PC-3 (cell line): ENCODE data around the gene CACNA1I. TPM values are rescaled to one million over a fixed set of nuclear protein-coding genes. Genes with fewer than 3 reads are reported as not detected.

Experiments
- ATAC-seq: fragments of 200-7000 bp; cut with Tn5 transposase; 2 replicates; pipeline ENCODE4 v1.9.1; 2020; ENCODE audit warnings: mild to moderate bottlenecking, moderate library complexity
- BruUV-seq: library from RNA; stranded (reverse); fragments of 400-500 nt; replicated peaks from 2 replicates; lab custom pipeline; 2021; lab: Mats Ljungman, UMichigan
- CTCF ChIA-PET: fragments of 300-600 bp; sonication (Branson Sonifier 250); formaldehyde crosslinking; loops from one replicate; lab custom pipeline; 2022; ENCODE audit warnings: antibody characterized with exemption; lab: Charles Lee
- POLR2A ChIA-PET: fragments of 300-600 bp; sonication (Branson Sonifier 250); formaldehyde crosslinking; loops from one replicate; lab custom pipeline; 2022; ENCODE audit warnings: antibody characterized with exemption; ENCODE audit not compliant: unreplicated experiment; lab: Charles Lee
- DNase-seq: peaks from one replicate; pipeline ENCODE4 v3.0.0-alpha.2; 2015
- H2AFZ ChIP-seq: fragments of 300-600 bp; sonication (generic); 2 replicates; pipeline ENCODE4 v1.6.0; 2016; ENCODE audit warnings: antibody characterized with exemption, low read length
- H3F3A ChIP-seq: fragments of 300-600 bp; sonication (generic); one replicate; pipeline ENCODE4 v1.6.0; 2017; ENCODE audit warnings: antibody characterized with exemption, low read length, control low read depth, mild to moderate bottlenecking; ENCODE audit not compliant: unreplicated experiment
- H3K27ac ChIP-seq: fragments of 300-600 bp; sonication (generic); 2 replicates; pipeline ENCODE4 v1.5.1; 2016; ENCODE audit warnings: mild to moderate bottlenecking, low read length
- H3K27me3 ChIP-seq: fragments of 300-600 bp; sonication (generic); 2 replicates; pipeline ENCODE4 v1.6.1; 2016; ENCODE audit warnings: low read length, mixed read lengths
- H3K36me3 ChIP-seq: fragments of 300-600 bp; sonication (generic); 2 replicates; pipeline ENCODE4 v1.6.1; 2016; ENCODE audit warnings: low read depth, mixed run types, low read length, mixed read lengths
- H3K4me1 ChIP-seq: fragments of 300-600 bp; sonication (generic); 2 replicates; pipeline ENCODE4 v1.5.1; 2016; ENCODE audit warnings: low read length; ENCODE audit not compliant: insufficient read depth
- H3K4me2 ChIP-seq: fragments of 300-600 bp; sonication (generic); 2 replicates; pipeline ENCODE4 v1.6.0; 2016; ENCODE audit warnings: low read length
- H3K4me3 ChIP-seq: fragments of 300-600 bp; sonication (generic); 2 replicates; pipeline ENCODE4 v1.5.1; 2016; ENCODE audit warnings: mild to moderate bottlenecking, low read length, mixed read lengths
- H3K79me2 ChIP-seq: fragments of 300-600 bp; sonication (generic); 2 replicates; pipeline ENCODE4 v1.6.1; 2017; ENCODE audit warnings: low read length, mixed read lengths
- H3K9ac ChIP-seq: fragments of 300-600 bp; sonication (generic); 2 replicates; pipeline ENCODE4 v1.6.0; 2016; ENCODE audit warnings: mild to moderate bottlenecking, low read length
- H3K9me2 ChIP-seq: fragments of 300-600 bp; sonication (generic); replicated peaks from 2 replicates; pipeline ENCODE4 v1.6.1; 2016; ENCODE audit warnings: mixed run types, low read length, mixed read lengths
- H3K9me3 ChIP-seq: fragments of 300-600 bp; sonication (generic); 2 replicates; pipeline ENCODE4 v1.6.1; 2016; ENCODE audit warnings: low read length, mixed read lengths
- H4K20me1 ChIP-seq: fragments of 300-600 bp; sonication (generic); 2 replicates; pipeline ENCODE4 v1.6.1; 2016; ENCODE audit warnings: low read length, mixed read lengths
- EZH2 ChIP-seq: fragments of 300-600 bp; sonication (generic); IDR thresholded peaks from one replicate; pipeline ENCODE4 v1.6.1; 2017; ENCODE audit warnings: antibody characterized with exemption, mild to moderate bottlenecking, low read length; ENCODE audit not compliant: unreplicated experiment
- EZH2phosphoT487 ChIP-seq: fragments of 300-600 bp; sonication (generic); IDR thresholded peaks from 2 replicates; pipeline ENCODE4 v1.6.1; 2018; ENCODE audit warnings: mild to moderate bottlenecking, antibody characterized with exemption, low read length, borderline replicate concordance
- intact Hi-C: fragments of 100-400 bp; cut with micrococcal nuclease; formaldehyde crosslinking; loops from 2 replicates; pipeline ENCODE4 v1.9.0; 2023
- total RNA-seq: library from RNA; depleted of rRNA; stranded (reverse); fragments of >200 nt; gene quantifications from 2 replicates; pipeline ENCODE4 v1.2.3, GENCODE V29; 2014
- TF ChIP-seq, protein P1 (sequence below): fragments of 300-600 bp; sonication (generic); conservative IDR thresholded peaks from 2 replicates; pipeline ENCODE4 v1.5.1; 2017; ENCODE audit warnings: antibody characterized with exemption, low read depth, mild to moderate bottlenecking, low read length

The CACNA1I gene
- total RNA-seq, 1 experiment from 2014 or later, result not detected

DNA sequence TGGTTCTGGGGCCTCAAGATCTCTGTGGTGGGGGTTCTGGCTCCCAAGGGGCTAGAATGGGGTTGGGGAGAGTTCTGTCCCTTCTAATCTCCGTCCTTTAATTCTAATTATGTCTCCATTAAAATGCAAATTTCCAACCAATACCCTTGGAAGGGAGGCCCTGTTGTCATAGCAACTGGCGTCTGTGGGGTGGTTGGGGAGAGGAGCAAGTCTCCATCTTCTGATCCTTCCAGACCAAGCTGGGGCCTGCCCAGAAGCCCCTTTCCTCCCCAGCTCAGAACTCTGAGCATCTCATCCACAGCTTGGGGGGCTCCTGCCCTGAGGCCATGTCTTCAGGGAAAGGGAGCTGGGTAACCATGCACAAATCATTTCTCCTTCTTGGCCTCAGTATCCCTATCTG, 32.6 kb upstream of the CACNA1I start:
- Histone ChIP-seq H3K79me2 (no peaks in the 10 kb centered on the region), H3K4me1 (0 out of 2 replicates have a peak, but pooled peaks cover 4% of the 10 kb centered on the region), H3K9me2 (no peaks in the 10 kb centered on the region), H3K27ac (no peak overlapping the region), H3K27me3 (no peaks in the 10 kb centered on the region), H3K9ac (no peak overlapping the region), H3K9me3 (no peaks in the 10 kb centered on the region), H3K4me3 (no peak overlapping the region), H4K20me1 (no peaks in the 10 kb centered on the region), H3F3A (no peaks in the 10 kb centered on the region), H3K4me2 (no peak overlapping the region), H3K36me3 (no peaks in the 10 kb centered on the region), H2AFZ (no peak overlapping the region)
- DNase-seq (no peak), ATAC-seq (no peak)
- intact Hi-C loops, result no loop called here
- TF ChIP-seq EZH2phosphoT487, result no peak
- TF ChIP-seq EZH2, result no peak
- TF ChIP-seq, protein P1, sequence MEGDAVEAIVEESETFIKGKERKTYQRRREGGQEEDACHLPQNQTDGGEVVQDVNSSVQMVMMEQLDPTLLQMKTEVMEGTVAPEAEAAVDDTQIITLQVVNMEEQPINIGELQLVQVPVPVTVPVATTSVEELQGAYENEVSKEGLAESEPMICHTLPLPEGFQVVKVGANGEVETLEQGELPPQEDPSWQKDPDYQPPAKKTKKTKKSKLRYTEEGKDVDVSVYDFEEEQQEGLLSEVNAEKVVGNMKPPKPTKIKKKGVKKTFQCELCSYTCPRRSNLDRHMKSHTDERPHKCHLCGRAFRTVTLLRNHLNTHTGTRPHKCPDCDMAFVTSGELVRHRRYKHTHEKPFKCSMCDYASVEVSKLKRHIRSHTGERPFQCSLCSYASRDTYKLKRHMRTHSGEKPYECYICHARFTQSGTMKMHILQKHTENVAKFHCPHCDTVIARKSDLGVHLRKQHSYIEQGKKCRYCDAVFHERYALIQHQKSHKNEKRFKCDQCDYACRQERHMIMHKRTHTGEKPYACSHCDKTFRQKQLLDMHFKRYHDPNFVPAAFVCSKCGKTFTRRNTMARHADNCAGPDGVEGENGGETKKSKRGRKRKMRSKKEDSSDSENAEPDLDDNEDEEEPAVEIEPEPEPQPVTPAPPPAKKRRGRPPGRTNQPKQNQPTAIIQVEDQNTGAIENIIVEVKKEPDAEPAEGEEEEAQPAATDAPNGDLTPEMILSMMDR, result no peak
- BruUV-seq, result no TSS peak
- ChIA-PET POLR2A (no interaction called here), CTCF (no interaction called here)

DNA sequence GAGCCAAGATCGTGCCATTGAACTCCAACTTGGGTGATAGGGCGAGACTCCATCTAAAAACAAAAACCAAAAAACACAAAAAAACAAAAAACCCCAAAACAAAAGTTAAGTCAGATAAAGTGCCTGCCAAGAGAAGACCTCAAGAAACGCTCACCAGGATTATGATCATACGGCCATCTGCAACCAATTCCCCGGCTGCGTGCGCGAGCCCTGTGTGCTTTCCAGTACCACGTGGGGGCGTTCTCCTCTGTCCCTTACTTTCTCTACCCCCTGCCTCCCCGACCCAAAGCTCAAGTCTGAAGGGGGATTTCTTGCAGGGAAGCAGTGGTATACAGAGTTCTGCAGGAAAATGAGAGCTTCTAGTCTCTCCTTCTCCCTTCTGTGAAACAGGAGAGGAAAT, 27.5 kb upstream of the CACNA1I start:
- H3K9me3 ChIP-seq, result no peaks in the 10 kb centered on the region
- no peak overlapping the region for H3K9ac ChIP-seq
- H3K9me2 ChIP-seq, result no peaks in the 10 kb centered on the region
- CTCF ChIA-PET, result interaction anchor here (0.6 kb wide), 2 partner anchors 579 to 783 kb away, joined by 3 read pairs; no protein-coding TSS in a partner anchor
- no peaks in the 10 kb centered on the region for H3K36me3 ChIP-seq
- H3K4me1 ChIP-seq, result peaks cover 4% of the 10 kb centered on the region; the same call in 1 of the 2 replicates
- intact Hi-C loops, result no loop called here
- POLR2A ChIA-PET, result no interaction called here
- BruUV-seq, result no TSS peak
- no peak overlapping the region for H3K4me2 ChIP-seq
- H3K79me2 ChIP-seq, result no peaks in the 10 kb centered on the region
- H3K27ac ChIP-seq, result no peak overlapping the region
- H2AFZ ChIP-seq, result no peak overlapping the region
- ATAC-seq, result peak; percentile 37; the same call in 1 of the 2 replicates
- TF ChIP-seq EZH2 (no peak), EZH2phosphoT487 (no peak)
- TF ChIP-seq, protein P1, result peak; percentile 65
- no peaks in the 10 kb centered on the region for H3F3A ChIP-seq
- H3K4me3 ChIP-seq, result no peak overlapping the region
- H4K20me1 ChIP-seq, result no peaks in the 10 kb centered on the region
- peak; percentile 19 for DNase-seq
- no peaks in the 10 kb centered on the region for H3K27me3 ChIP-seq

DNA sequence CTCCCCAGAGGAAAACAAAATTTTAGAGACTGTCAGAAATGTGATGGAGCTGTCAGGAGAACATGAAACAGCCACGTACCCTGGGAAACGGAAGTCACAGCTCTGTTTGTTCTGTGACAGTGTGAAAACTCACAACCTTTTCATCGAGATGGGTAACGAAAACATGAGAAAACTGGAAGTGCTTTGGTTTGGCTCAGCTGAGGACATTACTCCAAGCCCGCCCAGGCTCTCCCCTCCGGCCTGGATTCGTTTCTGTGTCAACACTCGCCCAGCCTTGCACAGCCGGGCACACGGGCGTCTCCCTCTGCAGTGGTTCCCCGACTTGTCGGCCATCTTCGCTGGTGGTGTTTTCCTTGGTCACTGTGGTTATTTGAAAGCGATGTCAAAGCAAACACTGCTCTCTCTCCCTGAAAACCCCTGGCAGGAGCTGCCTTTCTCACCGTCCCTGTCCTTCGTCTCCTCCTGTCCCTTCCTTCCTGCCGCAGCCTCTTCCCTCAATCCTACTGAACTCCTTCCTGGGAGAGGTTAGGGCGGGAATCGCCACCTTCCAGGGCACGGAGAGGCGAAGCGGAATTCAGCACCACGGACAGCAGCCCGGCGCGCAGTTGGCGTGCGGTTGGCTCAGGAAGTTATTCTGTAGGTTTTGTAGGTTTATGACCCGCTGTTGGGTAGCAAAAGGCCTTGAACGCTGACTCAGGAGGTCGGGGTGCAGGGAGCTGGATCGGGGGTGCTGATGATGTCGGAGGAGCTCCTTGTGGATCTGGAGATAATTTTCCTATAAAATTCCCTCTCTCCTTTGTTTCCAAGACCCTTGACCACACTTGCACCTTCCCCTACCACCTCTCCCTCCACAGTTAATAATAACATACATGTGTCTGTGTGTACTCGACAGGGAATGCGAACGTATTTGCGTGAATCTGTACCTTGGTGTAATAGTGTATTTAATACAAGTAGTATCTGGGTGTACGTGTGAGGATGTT, 24.9 kb upstream of the CACNA1I start:
- no peak overlapping the region for H3K4me2 ChIP-seq
- DNase-seq (no peak), ATAC-seq (no peak)
- H3K4me1 ChIP-seq, result peaks cover 4% of the 10 kb centered on the region; the same call in 1 of the 2 replicates
- CTCF ChIA-PET, result no interaction called here
- intact Hi-C loops, result no loop called here
- no peaks in the 10 kb centered on the region for H3F3A ChIP-seq
- no peaks in the 10 kb centered on the region for H3K79me2 ChIP-seq
- no peak overlapping the region for H3K27ac ChIP-seq
- no peak overlapping the region for H3K9ac ChIP-seq
- POLR2A ChIA-PET, result no interaction called here
- no peaks in the 10 kb centered on the region for H4K20me1 ChIP-seq
- no TSS peak for BruUV-seq
- peaks cover 10% of the 10 kb centered on the region; the same call in 1 of the 2 replicates for H3K27me3 ChIP-seq
- H3K4me3 ChIP-seq, result no peak overlapping the region
- H3K9me3 ChIP-seq, result no peaks in the 10 kb centered on the region
- no peaks in the 10 kb centered on the region for H3K36me3 ChIP-seq
- H2AFZ ChIP-seq, result no peak overlapping the region
- TF ChIP-seq, protein P1, result no peak
- TF ChIP-seq EZH2phosphoT487 (no peak), EZH2 (no peak)
- no peaks in the 10 kb centered on the region for H3K9me2 ChIP-seq
